ENCODE results near the gene CEP20. TPM values are rescaled to one million over a fixed set of nuclear protein-coding genes. Genes with fewer than 3 reads are reported as not detected.
A peak's percentile ranks its signal among the peaks of the same experiment; 100 is the strongest.

The CEP20 gene
- total RNA-seq, 4 donors from 2014 or later = 9.4 to 21.7 (median 20.8) TPM

GRCh38 chr16:15891508-15891907 is 3.1 kb upstream of the CEP20 start:
- in situ Hi-C loops (cut with MboI; ENCODE audit: low pct_ligation_motif_present in 1 of 4, low pct_unique_long_range_greater_than_20kb in 1 of 4, low sequenced_read_pairs in 3 of 4) (no loop called here), intact Hi-C loops (cut with DNase I; ENCODE audit: low total_unique reads) (no loop called here)
- no peaks in the 10 kb centered on the region for H3K27me3 ChIP-seq
- H3K27ac ChIP-seq = no peak overlapping the region
- 96 to 100% methylated on average over 1 to 3 of the region's 3 CpGs for WGBS, 2 donors (ENCODE audit: low coverage in 1 of 2)
- TF ChIP-seq CTCF (IDR thresholded peaks at IDR 0.05) (no peak), EP300 (IDR thresholded peaks at IDR 0.05; ENCODE audit: low read depth) (no peak), POLR2AphosphoS5 (IDR thresholded peaks at IDR 0.05) (no peak), POLR2A (IDR thresholded peaks at IDR 0.05) (no peak)
- no peak for DNase-seq
- H3K4me3 ChIP-seq = no peak overlapping the region
- H3K9me3 ChIP-seq = no peaks in the 10 kb centered on the region
- peaks cover 12 to 19% (median 18%) of the 10 kb centered on the region in 4 donors for H3K4me1 ChIP-seq
- no peaks in the 10 kb centered on the region for H3K36me3 ChIP-seq

- in situ Hi-C loops (cut with MboI; ENCODE audit: low pct_ligation_motif_present in 1 of 4, low pct_unique_long_range_greater_than_20kb in 1 of 4, low sequenced_read_pairs in 3 of 4) (loop anchor here in 1 of 4 donors (10.0 kb wide), 1 partner anchor 138 kb away; no protein-coding TSS in a partner anchor), intact Hi-C loops (cut with DNase I; ENCODE audit: low total_unique reads) (no loop called here)
- peaks cover 12 to 29% (median 18%) of the 10 kb centered on the region in 4 donors for H3K4me1 ChIP-seq
- no peaks in the 10 kb centered on the region for H3K9me3 ChIP-seq
- no peak for DNase-seq
- WGBS, 2 donors (ENCODE audit: low coverage in 1 of 2) = 84 to 86% methylated on average over 3 to 4 of the region's 4 CpGs
- no peaks in the 10 kb centered on the region for H3K27me3 ChIP-seq
- H3K4me3 ChIP-seq = peak overlapping the region in 2 of 4 donors; percentile 72 to 75
- H3K36me3 ChIP-seq = peaks cover 0 to 11% (median 2%) of the 10 kb centered on the region in 4 donors
- TF ChIP-seq CTCF (IDR thresholded peaks at IDR 0.05) (no peak), POLR2AphosphoS5 (IDR thresholded peaks at IDR 0.05) (no peak), POLR2A (IDR thresholded peaks at IDR 0.05) (no peak)
- H3K27ac ChIP-seq = peak overlapping the region in 1 of 4 donors; percentile 94
Measured at GRCh38 chr16:15887283-15887682, 1.1 kb downstream of the CEP20 start.

DNA sequence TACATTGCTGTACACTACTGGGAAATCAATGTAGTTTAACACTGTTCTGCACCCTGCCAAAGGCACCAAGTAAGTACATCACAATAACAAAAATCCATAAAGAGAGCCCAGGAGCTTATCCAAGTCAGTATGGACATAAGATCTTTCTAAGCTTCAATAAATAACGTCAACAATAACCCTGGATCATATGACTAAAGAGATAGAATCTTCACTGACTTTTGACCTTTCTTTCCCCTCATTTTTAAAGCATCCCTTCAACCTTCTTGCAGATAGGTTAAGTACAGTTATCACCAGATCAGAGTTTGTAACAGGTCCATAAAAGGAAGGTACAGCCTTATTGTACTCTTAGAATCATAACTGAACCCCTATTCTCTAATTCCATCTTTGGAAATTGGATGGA is 2.3 kb downstream of the CEP20 start:
- in situ Hi-C loops (cut with MboI; ENCODE audit: low pct_ligation_motif_present in 1 of 4, low pct_unique_long_range_greater_than_20kb in 1 of 4, low sequenced_read_pairs in 3 of 4) = loop anchor here in 1 of 4 donors (10.0 kb wide), 1 partner anchor 139 kb away; no protein-coding TSS in a partner anchor
- DNase-seq = no peak
- no peak for TF ChIP-seq POLR2AphosphoS5 (IDR thresholded peaks at IDR 0.05)
- TF ChIP-seq CTCF (IDR thresholded peaks at IDR 0.05) = no peak
- peaks cover 12 to 29% (median 18%) of the 10 kb centered on the region in 4 donors for H3K4me1 ChIP-seq
- H3K4me3 ChIP-seq = no peak overlapping the region
- H3K36me3 ChIP-seq = peaks cover 0 to 16% (median 2%) of the 10 kb centered on the region in 4 donors
- H3K27me3 ChIP-seq = no peaks in the 10 kb centered on the region
- 60 to 61% methylated on average over 1 of the region's 1 CpG for WGBS, 2 donors (ENCODE audit: low coverage in 1 of 2)
- H3K27ac ChIP-seq = no peak overlapping the region
- no peaks in the 10 kb centered on the region for H3K9me3 ChIP-seq
- intact Hi-C loops (cut with DNase I; ENCODE audit: low total_unique reads) = no loop called here

- DNase-seq = no peak
- WGBS, 2 donors (ENCODE audit: low coverage in 1 of 2) = 86 to 93% methylated on average over 1 to 5 of the region's 5 CpGs
- Histone ChIP-seq H3K27me3 (no peaks in the 10 kb centered on the region), H3K4me1 (peaks cover 12 to 29% (median 18%) of the 10 kb centered on the region in 4 donors), H3K36me3 (peaks cover 0 to 16% (median 2%) of the 10 kb centered on the region in 4 donors), H3K9me3 (no peaks in the 10 kb centered on the region), H3K4me3 (no peak overlapping the region), H3K27ac (no peak overlapping the region)
- TF ChIP-seq CTCF (IDR thresholded peaks at IDR 0.05) = no peak
- TF ChIP-seq POLR2A (IDR thresholded peaks at IDR 0.05) = no peak
- TF ChIP-seq POLR2AphosphoS5 (IDR thresholded peaks at IDR 0.05) = no peak
- TF ChIP-seq EP300 (IDR thresholded peaks at IDR 0.05; ENCODE audit: low read depth) = no peak
- in situ Hi-C loops (cut with MboI; ENCODE audit: low pct_ligation_motif_present in 1 of 4, low pct_unique_long_range_greater_than_20kb in 1 of 4, low sequenced_read_pairs in 3 of 4) (loop anchor here in 1 of 4 donors (10.0 kb wide), 1 partner anchor 139 kb away; no protein-coding TSS in a partner anchor), intact Hi-C loops (cut with DNase I; ENCODE audit: low total_unique reads) (no loop called here)
Measured at GRCh38 chr16:15885560-15886001, 2.8 kb downstream of the CEP20 start.

All from transverse colon (tissue), 4 donors.